OCI-LY1 (cell line): ENCODE results near the gene MYH16.

Experiments used
- H2AFZ ChIP-seq: fragments of 200-600 bp; sonication (generic), shearing (Covaris generic); 2 replicates; pipeline ENCODE4 v1.6.0; 2014; ENCODE audit warnings: antibody characterized with exemption, mild to moderate bottlenecking, low read length
- H3F3A ChIP-seq: fragments of 200-600 bp; sonication (generic), shearing (Covaris generic); 2 replicates; pipeline ENCODE4 v1.6.0; 2014; ENCODE audit warnings: mild to moderate bottlenecking, antibody characterized with exemption, low read length, moderate library complexity; ENCODE audit not compliant: insufficient read depth
- H3K27ac ChIP-seq: fragments of 200-600 bp; sonication (generic); 2 replicates; pipeline ENCODE4 v1.5.1; 2014; ENCODE audit warnings: low read length, mixed run types, mild to moderate bottlenecking, low read depth; ENCODE audit not compliant: poor library complexity, severe bottlenecking
- H3K27me3 ChIP-seq: fragments of 200-600 bp; sonication (generic); 2 replicates; pipeline ENCODE4 v1.6.0; 2014; ENCODE audit warnings: antibody characterized with exemption, mild to moderate bottlenecking, low read length, moderate library complexity; ENCODE audit not compliant: insufficient read depth
- H3K36me3 ChIP-seq: fragments of 200-600 bp; sonication (generic); 2 replicates; pipeline ENCODE4 v1.6.1; 2014; ENCODE audit warnings: mild to moderate bottlenecking, antibody characterized with exemption, low read length, moderate library complexity, mixed read lengths; ENCODE audit not compliant: insufficient read depth
- H3K4me1 ChIP-seq: fragments of 200-600 bp; sonication (generic); 2 replicates; pipeline ENCODE4 v1.5.1; 2014; ENCODE audit warnings: mild to moderate bottlenecking, low read length, moderate library complexity; ENCODE audit not compliant: insufficient read depth, severe bottlenecking
- H3K4me2 ChIP-seq: fragments of 200-600 bp; sonication (generic), shearing (Covaris generic); 2 replicates; pipeline ENCODE4 v1.6.1; 2014; ENCODE audit warnings: low read length
- H3K4me3 ChIP-seq: fragments of 200-600 bp; sonication (generic); 2 replicates; pipeline ENCODE4 v1.5.1; 2014; ENCODE audit warnings: low read length, low read depth, mild to moderate bottlenecking, mixed read lengths; ENCODE audit not compliant: poor library complexity, severe bottlenecking
- H3K79me2 ChIP-seq: fragments of 200-600 bp; shearing (Covaris generic); 2 replicates; pipeline ENCODE4 v1.6.1; 2016; ENCODE audit warnings: mixed run types, low read length, mixed read lengths; ENCODE audit not compliant: insufficient read depth
- H3K9ac ChIP-seq: fragments of 200-600 bp; sonication (generic), shearing (Covaris generic); 2 replicates; pipeline ENCODE4 v1.6.1; 2014; ENCODE audit warnings: mild to moderate bottlenecking, low read length, mixed read lengths
- H3K9me2 ChIP-seq: fragments of 200-600 bp; sonication (generic), shearing (Covaris generic); 2 replicates; pipeline ENCODE4 v1.6.1; 2014; ENCODE audit warnings: low read depth, mild to moderate bottlenecking, low read length, mixed read lengths
- H3K9me3 ChIP-seq: fragments of 200-600 bp; shearing (Covaris generic); 2 replicates; pipeline ENCODE4 v1.6.1; 2014; ENCODE audit warnings: low read length, mixed read lengths
- H4K20me1 ChIP-seq: fragments of 200-600 bp; sonication (generic), shearing (Covaris generic); 2 replicates; pipeline ENCODE4 v1.6.0; 2016; ENCODE audit warnings: mild to moderate bottlenecking, low read length; ENCODE audit not compliant: insufficient read depth
- CTCF ChIP-seq: fragments of 200-600 bp; sonication (generic), shearing (Covaris generic); IDR thresholded peaks from 2 replicates; pipeline ENCODE4 v1.5.1; 2017; ENCODE audit warnings: mild to moderate bottlenecking, antibody characterized with exemption, low read length, moderate library complexity, mixed read lengths
- EZH2 ChIP-seq: fragments of 200-600 bp; sonication (generic), shearing (Covaris generic); IDR thresholded peaks from 2 replicates; pipeline ENCODE4 v1.8.0; 2017; ENCODE audit warnings: borderline replicate concordance, mixed run types, mild to moderate bottlenecking, antibody characterized with exemption, low read length, moderate library complexity, mixed read lengths

Gene MYH16

DNA sequence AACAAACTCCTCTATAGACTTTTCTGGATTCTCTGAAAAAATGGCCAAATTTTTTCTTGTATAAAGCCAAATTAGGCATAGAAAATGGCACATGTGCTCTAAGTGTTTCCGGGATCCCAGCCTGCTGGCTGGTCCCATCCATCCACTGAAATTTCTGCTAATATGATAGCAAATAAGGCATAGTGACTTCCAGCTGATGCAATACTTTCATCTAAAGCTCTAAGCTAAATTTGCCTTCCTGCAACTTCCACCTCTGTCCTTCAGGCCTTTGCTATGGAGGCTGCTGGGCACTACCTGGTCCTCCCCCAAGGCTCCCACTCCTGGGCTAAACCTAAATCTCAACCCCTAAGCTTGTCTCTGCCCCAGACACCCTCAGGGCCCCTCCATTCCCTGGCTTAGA, 20.5 kb downstream of the MYH16 start:
- TF ChIP-seq CTCF (no peak), EZH2 (no peak)
- H4K20me1 ChIP-seq, result no peaks in the 10 kb centered on the region
- H3K27ac ChIP-seq, result no peak overlapping the region
- no peak overlapping the region for H3K4me2 ChIP-seq
- no peaks in the 10 kb centered on the region for H3K9me2 ChIP-seq
- no peaks in the 10 kb centered on the region for H3K79me2 ChIP-seq
- H2AFZ ChIP-seq, result no peak overlapping the region
- H3K4me3 ChIP-seq, result no peak overlapping the region
- H3K27me3 ChIP-seq, result no peaks in the 10 kb centered on the region
- H3K4me1 ChIP-seq, result no peaks in the 10 kb centered on the region
- no peaks in the 10 kb centered on the region for H3K36me3 ChIP-seq
- H3K9me3 ChIP-seq, result no peaks in the 10 kb centered on the region
- H3K9ac ChIP-seq, result no peak overlapping the region
- no peaks in the 10 kb centered on the region for H3F3A ChIP-seq

DNA sequence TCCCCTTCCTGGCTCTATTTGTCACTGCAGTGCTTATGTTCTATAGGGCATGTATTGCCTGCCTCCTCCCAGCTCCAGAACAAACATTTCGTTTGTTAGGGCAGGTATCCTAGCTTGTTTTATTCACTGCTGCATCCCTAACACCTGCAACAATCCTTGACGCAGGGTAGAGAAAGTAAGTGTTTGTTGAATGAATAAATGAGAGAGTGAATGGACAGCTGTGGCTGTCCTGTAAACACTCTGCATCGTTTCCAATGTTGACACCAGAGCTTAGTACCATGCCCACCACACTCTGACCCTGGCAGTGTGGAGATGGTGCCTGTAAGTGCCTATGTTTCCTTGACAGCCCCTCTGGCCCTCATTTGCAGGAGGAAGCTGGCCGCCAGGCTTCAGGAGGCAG, 21.0 kb downstream of the MYH16 start:
- TF ChIP-seq EZH2 (no peak), CTCF (no peak)
- no peak overlapping the region for H3K27ac ChIP-seq
- no peak overlapping the region for H2AFZ ChIP-seq

DNA sequence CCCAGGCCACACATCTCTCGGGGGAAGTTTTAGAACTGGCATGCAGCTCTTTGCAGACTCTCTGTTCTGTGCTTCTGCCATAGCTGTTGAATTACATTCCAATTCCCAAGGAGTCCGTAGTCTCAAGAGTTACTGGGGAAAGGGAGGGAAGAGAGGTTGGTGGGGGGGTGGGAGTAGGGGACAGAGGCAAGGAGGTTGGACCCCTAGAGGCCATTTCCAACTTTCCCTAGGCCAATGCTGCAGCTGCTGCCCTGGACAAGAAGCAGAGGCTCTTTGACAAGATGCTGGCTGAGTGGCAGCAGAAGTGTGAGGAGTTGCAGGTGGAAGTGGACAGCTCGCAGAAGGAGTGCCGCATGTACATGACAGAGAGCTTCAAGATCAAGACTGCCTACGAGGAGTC, 23.8 kb downstream of the MYH16 start:
- no peaks in the 10 kb centered on the region for H3F3A ChIP-seq
- no peaks in the 10 kb centered on the region for H3K9me3 ChIP-seq
- H3K27me3 ChIP-seq, result no peaks in the 10 kb centered on the region
- no peak overlapping the region for H3K9ac ChIP-seq
- H2AFZ ChIP-seq, result no peak overlapping the region
- no peaks in the 10 kb centered on the region for H3K9me2 ChIP-seq
- H3K4me3 ChIP-seq, result no peak overlapping the region
- no peak overlapping the region for H3K4me2 ChIP-seq
- H3K27ac ChIP-seq, result no peak overlapping the region
- no peaks in the 10 kb centered on the region for H3K4me1 ChIP-seq
- H4K20me1 ChIP-seq, result no peaks in the 10 kb centered on the region
- no peaks in the 10 kb centered on the region for H3K36me3 ChIP-seq
- H3K79me2 ChIP-seq, result no peaks in the 10 kb centered on the region
- TF ChIP-seq EZH2 (no peak), CTCF (no peak)

More for the DNA sequence above, 21.0 kb downstream of the MYH16 start:
- Histone ChIP-seq H3K27me3 (no peaks in the 10 kb centered on the region), H3K9me2 (no peaks in the 10 kb centered on the region), H3K4me3 (no peak overlapping the region), H3K9me3 (no peaks in the 10 kb centered on the region), H3K4me2 (no peak overlapping the region), H3K79me2 (no peaks in the 10 kb centered on the region), H3K9ac (no peak overlapping the region), H4K20me1 (no peaks in the 10 kb centered on the region), H3K4me1 (no peaks in the 10 kb centered on the region), H3F3A (no peaks in the 10 kb centered on the region), H3K36me3 (no peaks in the 10 kb centered on the region)
